GM18861 (cell line): ENCODE measurements around the gene SHMT2.

Source experiments
- ATAC-seq: cut with Tn5 transposase; IDR thresholded peaks from one replicate; pipeline ENCODE4 v1.9.1; 2021; ENCODE audit not compliant: unreplicated experiment

SHMT2 gene

DNA sequence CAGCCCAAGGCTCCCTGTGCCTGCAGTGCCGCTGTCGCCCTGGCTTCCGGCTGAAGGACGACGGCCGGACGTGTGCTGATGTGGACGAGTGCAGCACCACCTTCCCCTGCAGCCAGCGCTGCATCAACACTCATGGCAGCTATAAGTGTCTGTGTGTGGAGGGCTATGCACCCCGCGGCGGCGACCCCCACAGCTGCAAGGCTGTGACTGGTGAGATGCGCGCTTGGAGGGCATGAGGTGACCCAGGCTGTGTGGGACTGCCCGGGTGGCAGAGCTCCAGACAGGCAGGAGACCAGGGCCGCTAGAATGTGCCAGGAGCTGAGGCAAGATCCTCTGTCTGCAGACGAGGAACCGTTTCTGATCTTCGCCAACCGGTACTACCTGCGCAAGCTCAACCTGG, 32.6 kb upstream of the SHMT2 start:
- ATAC-seq, result no peak

DNA sequence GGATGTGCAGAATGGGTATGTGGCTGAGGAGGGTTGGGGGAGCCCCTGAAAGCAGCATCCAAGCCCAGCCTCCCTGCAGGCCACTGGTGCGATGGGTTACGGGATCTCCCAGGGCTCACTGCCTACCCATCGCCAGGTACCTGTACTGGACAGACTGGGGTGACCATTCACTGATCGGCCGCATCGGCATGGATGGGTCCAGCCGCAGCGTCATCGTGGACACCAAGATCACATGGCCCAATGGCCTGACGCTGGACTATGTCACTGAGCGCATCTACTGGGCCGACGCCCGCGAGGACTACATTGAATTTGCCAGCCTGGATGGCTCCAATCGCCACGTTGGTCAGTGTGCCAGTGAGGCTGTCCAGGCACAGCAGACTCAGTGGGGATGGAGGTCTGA, 31.2 kb upstream of the SHMT2 start:
- no peak for ATAC-seq

DNA sequence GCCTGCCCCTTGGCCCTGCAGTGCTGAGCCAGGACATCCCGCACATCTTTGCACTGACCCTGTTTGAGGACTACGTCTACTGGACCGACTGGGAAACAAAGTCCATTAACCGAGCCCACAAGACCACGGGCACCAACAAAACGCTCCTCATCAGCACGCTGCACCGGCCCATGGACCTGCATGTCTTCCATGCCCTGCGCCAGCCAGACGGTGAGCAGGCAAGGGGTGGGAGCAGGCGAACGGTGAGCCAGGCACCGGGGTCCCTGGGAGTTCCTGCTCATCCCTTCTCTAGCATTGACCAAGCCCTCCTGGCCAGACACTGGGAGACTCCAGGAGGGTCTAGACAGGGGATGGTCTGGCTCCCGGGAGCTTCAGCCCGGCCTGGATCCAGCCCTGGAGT, 30.3 kb upstream of the SHMT2 start:
- ATAC-seq, result no peak

DNA sequence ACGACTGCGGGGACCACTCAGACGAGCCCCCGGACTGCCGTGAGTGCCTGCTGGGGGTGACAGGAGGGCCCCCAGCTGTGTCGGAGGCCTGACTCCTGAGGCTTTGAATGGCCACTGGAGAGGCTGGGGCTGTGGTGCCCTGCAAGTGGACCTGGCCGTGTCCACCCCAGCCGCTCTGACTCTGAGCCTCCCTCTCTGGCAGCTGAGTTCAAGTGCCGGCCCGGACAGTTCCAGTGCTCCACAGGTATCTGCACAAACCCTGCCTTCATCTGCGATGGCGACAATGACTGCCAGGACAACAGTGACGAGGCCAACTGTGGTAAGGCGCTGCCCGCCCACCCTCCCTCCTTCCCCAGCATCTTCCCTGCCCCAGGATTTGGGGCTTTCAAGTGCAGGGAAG, 29.0 kb upstream of the SHMT2 start:
- ATAC-seq, result no peak

DNA sequence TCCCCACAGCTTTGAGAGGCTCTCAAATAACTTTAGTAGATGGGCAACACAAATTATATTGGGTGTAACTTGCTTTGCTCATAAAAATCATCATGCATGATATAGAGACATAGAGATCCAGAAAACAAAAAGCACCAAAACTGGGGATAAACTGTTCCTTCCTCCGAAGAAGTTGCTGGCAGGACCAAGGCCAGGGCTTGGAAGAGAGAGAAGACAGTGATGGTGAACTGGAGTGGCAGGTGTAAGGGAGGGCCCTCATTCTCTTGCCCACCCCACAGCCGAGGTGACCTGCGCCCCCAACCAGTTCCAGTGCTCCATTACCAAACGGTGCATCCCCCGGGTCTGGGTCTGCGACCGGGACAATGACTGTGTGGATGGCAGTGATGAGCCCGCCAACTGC, 28.3 kb upstream of the SHMT2 start:
- ATAC-seq, result no peak

DNA sequence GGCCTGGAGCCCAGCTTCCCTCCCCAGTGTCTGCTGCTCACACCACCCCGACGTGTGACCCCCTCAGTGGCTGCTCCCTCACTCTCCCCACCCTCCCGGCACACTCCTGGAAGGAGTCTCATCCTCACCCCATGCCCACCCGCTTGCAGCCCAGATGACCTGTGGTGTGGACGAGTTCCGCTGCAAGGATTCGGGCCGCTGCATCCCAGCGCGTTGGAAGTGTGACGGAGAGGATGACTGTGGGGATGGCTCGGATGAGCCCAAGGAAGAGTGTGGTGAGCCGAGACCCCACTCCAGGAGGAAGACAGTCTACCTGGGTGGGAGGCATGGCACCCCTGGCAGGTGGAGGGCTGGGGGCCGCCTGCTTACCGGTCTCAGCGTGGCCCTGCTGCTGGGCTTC, 27.9 kb upstream of the SHMT2 start:
- ATAC-seq, result no peak

DNA sequence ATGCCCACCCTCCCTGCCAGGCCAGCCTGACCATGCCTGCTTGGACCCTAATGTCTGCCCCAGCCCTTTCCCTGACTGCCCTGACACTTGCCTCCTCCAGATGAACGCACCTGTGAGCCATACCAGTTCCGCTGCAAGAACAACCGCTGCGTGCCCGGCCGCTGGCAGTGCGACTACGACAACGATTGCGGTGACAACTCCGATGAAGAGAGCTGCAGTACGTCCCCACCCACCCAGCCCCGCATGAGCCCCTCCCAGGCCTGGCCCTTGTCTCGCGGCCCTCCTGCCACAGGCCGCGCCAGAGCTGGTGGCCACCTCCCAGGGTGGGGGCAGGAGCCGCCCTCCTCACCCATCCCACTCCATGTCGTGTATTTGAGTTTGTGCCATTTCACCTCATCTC, 27.2 kb upstream of the SHMT2 start:
- no peak for ATAC-seq

DNA sequence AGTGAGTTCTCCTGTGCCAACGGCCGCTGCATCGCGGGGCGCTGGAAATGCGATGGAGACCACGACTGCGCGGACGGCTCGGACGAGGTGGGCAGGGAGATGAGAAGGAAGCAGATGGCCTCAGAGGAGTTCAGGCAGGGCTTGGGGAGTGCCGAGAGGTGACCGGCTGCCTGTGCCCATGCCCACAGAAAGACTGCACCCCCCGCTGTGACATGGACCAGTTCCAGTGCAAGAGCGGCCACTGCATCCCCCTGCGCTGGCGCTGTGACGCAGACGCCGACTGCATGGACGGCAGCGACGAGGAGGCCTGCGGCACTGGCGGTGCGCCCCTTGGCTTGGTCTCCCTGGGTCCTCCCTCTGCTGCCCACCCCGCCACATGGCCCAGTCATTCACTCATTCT, 26.3 kb upstream of the SHMT2 start:
- no peak for ATAC-seq

DNA sequence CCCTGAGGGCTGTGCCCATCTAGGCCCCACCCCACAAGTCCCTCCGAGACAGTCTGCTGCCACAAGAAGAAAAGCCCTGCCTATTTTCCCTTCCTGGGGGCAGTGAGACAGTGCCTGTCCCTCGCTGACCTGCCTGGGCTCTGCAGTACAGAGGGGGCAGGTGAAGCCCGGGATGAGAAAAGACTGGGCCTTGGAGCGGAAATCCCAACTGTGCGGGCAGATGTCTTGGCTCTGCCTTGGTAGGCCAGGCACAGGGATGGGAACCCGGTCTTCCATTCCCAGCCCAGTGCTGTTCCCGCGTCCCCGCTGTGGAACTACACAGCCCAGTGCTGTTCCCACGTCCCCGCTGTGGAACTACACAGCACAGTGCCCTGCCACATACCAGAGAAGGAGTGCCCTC, 25.7 kb upstream of the SHMT2 start:
- ATAC-seq, result no peak

DNA sequence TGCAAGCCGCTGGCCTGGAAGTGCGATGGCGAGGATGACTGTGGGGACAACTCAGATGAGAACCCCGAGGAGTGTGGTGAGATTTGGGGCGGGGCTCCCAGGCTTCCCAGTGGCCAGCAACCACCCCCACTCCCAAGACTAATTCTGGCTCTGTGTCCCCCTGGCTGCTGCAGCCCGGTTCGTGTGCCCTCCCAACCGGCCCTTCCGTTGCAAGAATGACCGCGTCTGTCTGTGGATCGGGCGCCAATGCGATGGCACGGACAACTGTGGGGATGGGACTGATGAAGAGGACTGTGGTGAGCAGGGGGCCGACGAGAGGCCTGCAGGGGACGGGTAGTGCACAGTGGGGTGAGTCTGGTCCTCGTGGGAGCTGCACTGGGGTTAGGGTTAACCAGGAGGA, 25.1 kb upstream of the SHMT2 start:
- ATAC-seq, result no peak

DNA sequence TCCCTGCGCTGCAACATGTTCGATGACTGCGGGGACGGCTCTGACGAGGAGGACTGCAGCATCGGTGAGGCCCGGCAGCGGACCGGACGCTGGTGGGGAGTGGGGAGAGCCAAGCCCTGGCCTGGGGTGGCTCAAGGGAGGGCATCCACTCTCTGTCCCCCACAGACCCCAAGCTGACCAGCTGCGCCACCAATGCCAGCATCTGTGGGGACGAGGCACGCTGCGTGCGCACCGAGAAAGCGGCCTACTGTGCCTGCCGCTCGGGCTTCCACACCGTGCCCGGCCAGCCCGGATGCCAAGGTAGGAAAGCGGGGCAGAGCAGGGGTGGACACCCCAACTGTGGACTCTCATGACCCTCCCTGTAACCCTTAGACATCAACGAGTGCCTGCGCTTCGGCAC, 24.3 kb upstream of the SHMT2 start:
- ATAC-seq, result no peak

DNA sequence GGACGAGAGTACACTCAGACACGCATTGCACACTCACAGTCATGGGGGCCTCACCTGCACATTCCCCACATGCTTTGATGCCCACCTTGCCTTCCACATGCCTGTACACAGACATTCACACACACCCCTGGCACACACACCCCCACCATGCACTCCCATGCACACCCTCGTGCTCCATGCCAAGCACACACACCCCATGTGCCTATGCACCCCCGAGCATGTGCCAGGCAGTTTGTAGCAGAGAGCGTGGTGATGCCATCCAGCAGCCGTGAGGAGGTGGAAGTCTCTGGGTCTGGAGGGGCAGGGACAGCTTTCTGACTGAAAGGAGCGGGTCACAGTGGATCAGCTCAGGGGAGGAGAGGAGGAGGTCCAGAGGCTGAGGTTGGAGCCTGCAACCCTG, 23.6 kb upstream of the SHMT2 start:
- ATAC-seq, result no peak

DNA sequence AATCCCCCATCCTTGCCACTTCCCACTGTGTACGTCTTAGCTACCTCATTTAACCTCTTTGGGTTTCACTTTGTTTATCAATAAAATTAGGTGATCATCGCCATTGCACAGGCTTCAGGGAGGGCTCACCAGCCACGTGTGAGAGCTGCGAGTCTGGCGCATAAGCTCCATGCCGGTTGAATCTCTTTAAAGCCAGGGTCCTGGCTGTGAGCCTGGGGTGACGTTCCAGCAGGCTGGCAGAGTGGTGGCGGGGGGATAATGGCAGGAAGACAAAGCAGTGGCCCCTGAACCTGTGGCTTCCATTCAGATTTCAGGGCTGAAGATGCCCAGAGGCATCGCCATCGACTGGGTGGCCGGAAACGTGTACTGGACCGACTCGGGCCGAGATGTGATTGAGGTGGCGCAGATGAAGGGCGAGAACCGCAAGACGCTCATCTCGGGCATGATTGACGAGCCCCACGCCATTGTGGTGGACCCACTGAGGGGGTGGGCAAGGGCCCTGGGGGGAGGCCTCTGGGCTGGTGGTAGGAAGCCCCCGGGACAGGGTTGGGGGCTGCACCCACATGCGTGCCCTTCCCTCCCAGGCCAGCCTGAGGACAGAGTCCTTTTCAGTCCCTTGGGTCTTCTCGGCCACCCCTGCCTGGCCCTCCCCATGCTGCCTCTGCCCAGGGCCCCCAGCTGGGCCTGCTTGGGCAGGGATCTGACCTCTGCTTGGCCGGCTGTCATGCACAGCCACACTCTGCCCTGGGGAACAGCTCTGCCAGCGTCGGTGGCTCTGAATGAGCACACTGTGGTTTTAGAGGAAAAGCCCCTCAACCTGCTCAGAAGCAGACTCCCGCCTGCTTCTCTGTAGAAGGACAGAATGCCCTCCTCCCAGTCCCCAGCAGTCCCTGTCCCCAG, 21.5 kb upstream of the SHMT2 start:
- ATAC-seq, result no peak

DNA sequence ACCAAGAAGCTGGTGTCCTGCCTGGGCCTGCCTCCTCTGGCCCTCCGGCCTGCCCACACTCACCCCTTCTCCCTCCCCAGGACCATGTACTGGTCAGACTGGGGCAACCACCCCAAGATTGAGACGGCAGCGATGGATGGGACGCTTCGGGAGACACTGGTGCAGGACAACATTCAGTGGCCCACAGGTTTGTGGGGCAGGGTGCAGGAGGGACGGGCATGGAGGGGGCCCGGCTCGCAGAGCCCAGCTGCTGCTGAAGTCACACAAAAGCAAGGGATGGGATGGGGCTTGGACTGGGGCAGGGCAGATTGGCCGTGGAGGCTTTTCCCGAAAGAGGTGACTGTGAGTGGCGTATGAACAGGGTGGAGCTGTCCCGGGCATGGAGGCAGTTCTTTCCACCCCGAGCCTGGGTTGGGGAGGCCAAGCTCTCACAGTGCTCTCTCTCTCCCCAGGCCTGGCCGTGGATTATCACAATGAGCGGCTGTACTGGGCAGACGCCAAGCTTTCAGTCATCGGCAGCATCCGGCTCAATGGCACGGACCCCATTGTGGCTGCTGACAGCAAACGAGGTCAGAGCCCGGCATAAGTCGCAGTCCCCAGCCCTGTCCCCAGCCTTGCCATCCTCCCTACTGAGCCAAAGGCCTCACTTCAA, 20.8 kb upstream of the SHMT2 start:
- ATAC-seq, result no peak

DNA sequence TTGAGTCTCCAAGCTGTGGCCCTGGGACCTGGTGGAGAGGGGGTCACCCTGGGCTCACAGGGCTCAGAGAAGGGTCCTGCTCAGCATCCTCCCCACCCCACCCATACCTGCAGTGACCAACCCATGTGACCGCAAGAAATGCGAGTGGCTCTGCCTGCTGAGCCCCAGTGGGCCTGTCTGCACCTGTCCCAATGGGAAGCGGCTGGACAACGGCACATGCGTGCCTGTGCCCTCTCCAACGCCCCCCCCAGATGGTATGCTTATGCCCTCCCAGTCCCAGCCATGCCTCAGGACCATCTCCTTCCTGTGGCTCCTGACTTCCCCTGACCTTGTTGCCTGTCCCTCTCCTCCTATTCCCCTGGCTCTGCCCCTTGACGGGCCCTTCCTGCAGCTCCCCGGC, 19.6 kb upstream of the SHMT2 start:
- ATAC-seq, result no peak

DNA sequence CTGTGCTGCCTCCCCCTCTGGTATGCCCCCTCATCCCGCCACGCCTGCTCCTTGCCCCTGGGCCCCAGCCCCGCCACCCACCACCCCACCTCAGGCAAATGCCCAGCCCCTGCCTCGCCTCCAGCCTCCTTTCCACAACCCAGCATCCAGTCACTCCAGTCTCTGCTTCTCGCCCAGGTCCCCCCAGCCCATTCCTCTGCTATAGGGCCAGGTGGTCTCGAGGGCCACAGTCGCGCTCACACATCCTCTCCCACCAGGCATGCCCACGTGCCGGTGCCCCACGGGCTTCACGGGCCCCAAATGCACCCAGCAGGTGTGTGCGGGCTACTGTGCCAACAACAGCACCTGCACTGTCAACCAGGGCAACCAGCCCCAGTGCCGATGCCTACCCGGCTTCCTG, 19.1 kb upstream of the SHMT2 start:
- ATAC-seq, result no peak

DNA sequence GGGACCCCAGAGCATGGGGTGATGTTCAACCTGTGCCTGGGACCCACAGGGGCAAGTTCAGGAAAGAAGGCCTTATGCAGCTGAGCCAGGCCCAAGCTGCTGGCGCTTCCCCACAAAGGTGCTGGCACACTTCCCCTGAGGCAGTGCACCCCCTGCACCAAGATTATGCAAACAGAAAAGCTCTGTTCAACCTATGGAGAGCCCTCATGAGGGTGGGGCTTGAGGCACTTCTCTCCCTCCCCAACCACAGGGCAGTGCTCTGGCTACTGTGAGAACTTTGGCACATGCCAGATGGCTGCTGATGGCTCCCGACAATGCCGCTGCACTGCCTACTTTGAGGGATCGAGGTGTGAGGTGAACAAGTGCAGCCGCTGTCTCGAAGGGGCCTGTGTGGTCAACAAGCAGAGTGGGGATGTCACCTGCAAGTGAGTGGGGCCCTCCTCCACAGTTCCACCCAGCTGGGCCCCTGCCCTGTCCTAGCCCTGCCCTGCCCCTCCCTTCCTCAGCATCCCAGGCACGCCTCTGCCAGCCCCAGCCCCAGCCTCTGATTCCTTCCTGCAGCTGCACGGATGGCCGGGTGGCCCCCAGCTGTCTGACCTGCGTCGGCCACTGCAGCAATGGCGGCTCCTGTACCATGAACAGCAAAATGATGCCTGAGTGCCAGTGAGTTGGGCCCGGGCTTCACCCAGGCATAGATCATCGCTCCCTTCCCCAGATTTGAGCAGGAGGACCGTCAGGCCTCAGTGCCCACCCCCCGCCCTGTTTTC, 18.4 kb upstream of the SHMT2 start:
- ATAC-seq, result no peak

DNA sequence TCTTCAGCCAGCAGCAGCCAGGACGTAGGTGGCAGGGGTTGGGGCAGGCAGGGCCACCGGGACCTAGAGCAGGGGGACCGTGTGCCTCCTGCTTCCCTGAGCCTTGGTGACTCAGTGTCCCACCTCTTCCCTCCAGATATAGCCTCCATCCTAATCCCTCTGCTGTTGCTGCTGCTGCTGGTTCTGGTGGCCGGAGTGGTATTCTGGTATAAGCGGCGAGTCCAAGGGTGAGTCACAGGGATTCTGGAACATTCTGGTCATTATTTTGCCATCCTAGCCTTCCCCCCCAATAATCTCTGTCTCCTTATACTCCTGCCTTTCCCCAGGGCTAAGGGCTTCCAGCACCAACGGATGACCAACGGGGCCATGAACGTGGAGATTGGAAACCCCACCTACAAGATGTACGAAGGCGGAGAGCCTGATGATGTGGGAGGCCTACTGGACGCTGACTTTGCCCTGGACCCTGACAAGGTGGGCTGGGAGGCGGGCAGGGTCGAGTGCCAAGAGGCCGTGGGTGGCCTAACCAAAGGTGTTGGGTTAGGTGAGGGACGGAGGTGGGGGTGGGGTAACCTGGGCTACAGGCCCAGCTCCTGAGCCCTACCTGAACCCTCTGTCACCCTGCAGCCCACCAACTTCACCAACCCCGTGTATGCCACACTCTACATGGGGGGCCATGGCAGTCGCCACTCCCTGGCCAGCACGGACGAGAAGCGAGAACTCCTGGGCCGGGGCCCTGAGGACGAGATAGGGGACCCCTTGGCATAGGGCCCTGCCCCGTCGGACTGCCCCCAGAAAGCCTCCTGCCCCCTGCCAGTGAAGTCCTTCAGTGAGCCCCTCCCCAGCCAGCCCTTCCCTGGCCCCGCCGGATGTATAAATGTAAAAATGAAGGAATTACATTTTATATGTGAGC, 17.5 kb upstream of the SHMT2 start:
- ATAC-seq, result no peak

DNA sequence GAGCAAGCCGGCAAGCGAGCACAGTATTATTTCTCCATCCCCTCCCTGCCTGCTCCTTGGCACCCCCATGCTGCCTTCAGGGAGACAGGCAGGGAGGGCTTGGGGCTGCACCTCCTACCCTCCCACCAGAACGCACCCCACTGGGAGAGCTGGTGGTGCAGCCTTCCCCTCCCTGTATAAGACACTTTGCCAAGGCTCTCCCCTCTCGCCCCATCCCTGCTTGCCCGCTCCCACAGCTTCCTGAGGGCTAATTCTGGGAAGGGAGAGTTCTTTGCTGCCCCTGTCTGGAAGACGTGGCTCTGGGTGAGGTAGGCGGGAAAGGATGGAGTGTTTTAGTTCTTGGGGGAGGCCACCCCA, 16.8 kb upstream of the SHMT2 start:
- ATAC-seq, result no peak

DNA sequence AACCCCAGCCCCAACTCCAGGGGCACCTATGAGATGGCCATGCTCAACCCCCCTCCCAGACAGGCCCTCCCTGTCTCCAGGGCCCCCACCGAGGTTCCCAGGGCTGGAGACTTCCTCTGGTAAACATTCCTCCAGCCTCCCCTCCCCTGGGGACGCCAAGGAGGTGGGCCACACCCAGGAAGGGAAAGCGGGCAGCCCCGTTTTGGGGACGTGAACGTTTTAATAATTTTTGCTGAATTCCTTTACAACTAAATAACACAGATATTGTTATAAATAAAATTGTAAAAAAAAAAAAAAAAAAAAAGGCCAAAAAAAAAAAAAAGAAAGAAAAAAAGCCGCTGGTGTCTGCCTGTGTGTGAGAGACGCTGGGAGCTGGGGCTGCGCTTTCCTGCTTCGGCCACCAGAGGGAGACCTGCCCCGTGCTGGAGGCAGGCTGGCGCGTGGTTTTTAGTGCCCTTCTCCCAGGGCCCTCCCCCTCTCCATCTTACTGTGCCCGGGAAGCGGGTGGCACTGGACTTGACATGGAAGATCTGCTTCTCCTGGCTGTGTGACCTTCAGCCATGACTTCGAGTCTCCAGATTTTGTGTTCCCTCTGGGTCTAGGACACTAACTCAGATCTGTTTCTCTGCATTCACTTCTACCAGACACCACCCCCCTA, 16.3 kb upstream of the SHMT2 start:
- ATAC-seq, result peak; percentile 40
